ENCODE data around the gene GUCA2B.

GRCh38 chr1:42128499-42128898 is 24.7 kb upstream of the GUCA2B start:
- TF ChIP-seq POLR2A (IDR thresholded peaks at IDR 0.05) (no peak), CTCF (IDR thresholded peaks at IDR 0.05) (no peak), POLR2AphosphoS5 (IDR thresholded peaks at IDR 0.05; ENCODE audit: insufficient read depth in 1 of 2, low read depth in 1 of 2) (no peak)

All from vagina (tissue), 2 donors.